Measurements from ENCODE around the gene CIAPIN1. TPM values are rescaled to one million over a fixed set of nuclear protein-coding genes. Genes with fewer than 3 reads are reported as not detected.

Gene CIAPIN1
- total RNA-seq, 4 donors from 2014 or later = 9.7 to 49.0 (median 26.7) TPM

DNA sequence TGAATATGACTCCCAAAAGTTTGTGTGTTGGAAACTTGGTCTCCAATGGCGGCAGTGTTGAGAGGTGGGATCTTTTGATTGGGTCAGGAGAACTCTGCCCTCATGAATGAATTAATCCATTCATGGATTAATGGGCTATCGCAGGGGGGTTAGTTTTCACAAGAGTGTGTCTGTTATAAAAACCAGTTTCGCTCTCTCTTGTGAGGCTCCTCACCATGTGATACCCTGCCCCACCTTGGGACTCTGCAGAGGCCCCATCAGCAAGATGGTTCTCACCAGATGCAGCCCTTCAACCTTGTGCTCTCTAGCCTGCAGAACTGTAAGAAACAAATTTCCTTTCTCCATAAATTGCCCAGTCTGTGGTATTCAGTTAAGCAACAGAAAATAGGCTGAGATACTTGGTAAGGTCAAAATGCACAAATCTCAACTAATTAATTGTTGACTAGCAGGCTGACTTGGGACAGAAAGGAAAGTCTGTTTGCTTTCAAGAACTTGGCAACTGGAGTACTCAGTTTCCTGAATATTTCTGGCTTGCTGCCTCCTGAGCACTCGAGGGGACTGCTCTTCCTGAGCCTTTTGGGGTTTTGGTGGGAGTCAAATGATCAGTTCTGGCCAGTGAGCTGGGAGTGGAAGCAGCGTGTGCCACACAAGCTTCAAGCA lies 56.4 kb downstream of the CIAPIN1 start:
- H3K36me3 ChIP-seq = no peaks in the 10 kb centered on the region
- no peaks in the 10 kb centered on the region for H3K4me1 ChIP-seq
- no peaks in the 10 kb centered on the region for H3K27me3 ChIP-seq
- intact Hi-C loops (cut with DNase I; ENCODE audit: low total_unique reads) = no loop called here
- no peak overlapping the region for H3K27ac ChIP-seq
- no peak overlapping the region for H3K4me3 ChIP-seq
- no peak for DNase-seq
- TF ChIP-seq, protein P1, sequence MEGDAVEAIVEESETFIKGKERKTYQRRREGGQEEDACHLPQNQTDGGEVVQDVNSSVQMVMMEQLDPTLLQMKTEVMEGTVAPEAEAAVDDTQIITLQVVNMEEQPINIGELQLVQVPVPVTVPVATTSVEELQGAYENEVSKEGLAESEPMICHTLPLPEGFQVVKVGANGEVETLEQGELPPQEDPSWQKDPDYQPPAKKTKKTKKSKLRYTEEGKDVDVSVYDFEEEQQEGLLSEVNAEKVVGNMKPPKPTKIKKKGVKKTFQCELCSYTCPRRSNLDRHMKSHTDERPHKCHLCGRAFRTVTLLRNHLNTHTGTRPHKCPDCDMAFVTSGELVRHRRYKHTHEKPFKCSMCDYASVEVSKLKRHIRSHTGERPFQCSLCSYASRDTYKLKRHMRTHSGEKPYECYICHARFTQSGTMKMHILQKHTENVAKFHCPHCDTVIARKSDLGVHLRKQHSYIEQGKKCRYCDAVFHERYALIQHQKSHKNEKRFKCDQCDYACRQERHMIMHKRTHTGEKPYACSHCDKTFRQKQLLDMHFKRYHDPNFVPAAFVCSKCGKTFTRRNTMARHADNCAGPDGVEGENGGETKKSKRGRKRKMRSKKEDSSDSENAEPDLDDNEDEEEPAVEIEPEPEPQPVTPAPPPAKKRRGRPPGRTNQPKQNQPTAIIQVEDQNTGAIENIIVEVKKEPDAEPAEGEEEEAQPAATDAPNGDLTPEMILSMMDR (IDR thresholded peaks at IDR 0.05) = no peak
- TF ChIP-seq POLR2A (IDR thresholded peaks at IDR 0.05) = no peak
- H3K9me3 ChIP-seq = no peaks in the 10 kb centered on the region

DNA sequence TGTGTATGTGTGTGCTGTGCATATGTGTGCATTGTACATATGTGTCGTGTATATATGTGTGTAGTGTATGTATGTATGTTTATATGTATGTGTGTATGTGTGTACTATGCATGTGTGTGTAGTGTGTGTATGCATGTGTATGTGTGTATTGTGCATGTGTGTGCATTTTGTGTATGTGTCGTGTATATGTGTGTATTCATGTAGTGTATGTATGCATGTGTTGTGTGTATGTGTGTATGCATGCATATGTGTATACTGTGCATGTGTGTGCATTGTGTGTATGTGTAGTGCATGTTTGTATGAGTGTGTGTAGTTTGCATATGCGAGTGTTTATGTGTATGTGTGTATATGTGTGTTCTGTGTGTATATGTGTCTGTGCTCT lies 58.1 kb downstream of the CIAPIN1 start:
- no peaks in the 10 kb centered on the region for H3K4me1 ChIP-seq
- H3K27ac ChIP-seq = no peak overlapping the region
- H3K36me3 ChIP-seq = no peaks in the 10 kb centered on the region
- intact Hi-C loops (cut with DNase I; ENCODE audit: low total_unique reads) = no loop called here
- TF ChIP-seq POLR2A (IDR thresholded peaks at IDR 0.05) = no peak
- TF ChIP-seq, protein P1 (IDR thresholded peaks at IDR 0.05) = no peak
- H3K4me3 ChIP-seq = no peak overlapping the region
- no peaks in the 10 kb centered on the region for H3K9me3 ChIP-seq
- no peaks in the 10 kb centered on the region for H3K27me3 ChIP-seq
- no peak for DNase-seq

DNA sequence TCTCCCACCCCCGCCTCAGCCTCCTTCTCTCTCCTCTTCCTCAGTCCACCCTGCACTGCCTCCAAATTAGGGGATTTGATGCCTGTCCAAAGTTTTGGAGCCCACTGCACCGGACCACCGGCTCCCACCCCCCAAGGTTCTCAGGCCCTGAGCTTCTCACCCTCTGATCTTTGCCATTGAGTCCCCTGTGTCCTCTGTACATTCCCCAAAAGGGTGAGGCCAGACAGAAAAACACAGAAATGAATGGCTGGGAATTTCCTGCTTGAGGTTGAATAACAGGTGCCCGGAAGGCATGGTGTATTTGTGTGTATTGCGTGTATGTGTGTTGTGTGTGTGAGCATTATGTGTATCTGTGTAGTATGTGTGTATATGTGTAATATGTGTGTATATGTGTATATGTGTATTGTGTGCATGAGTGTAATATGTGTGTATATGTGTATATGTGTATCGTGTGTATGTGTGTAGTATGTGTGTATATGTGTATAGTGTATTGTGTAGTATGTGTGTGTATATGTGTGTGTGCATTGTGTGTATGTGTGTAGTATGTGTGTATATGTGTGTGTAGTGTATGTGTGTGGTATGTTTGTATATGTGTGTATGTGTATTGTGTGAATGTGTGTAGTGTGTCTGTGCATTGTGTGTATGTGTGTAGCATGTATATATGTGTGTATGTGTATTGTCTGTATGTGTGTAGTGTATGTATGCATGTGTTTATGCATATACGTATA lies 58.7 kb downstream of the CIAPIN1 start:
- no peak for TF ChIP-seq POLR2A (IDR thresholded peaks at IDR 0.05)
- TF ChIP-seq, protein P1 (IDR thresholded peaks at IDR 0.05) = no peak
- Histone ChIP-seq H3K4me1 (no peaks in the 10 kb centered on the region), H3K27ac (no peak overlapping the region), H3K4me3 (no peak overlapping the region), H3K27me3 (no peaks in the 10 kb centered on the region), H3K9me3 (no peaks in the 10 kb centered on the region), H3K36me3 (no peaks in the 10 kb centered on the region)
- no peak for DNase-seq
- intact Hi-C loops (cut with DNase I; ENCODE audit: low total_unique reads) = no loop called here

DNA sequence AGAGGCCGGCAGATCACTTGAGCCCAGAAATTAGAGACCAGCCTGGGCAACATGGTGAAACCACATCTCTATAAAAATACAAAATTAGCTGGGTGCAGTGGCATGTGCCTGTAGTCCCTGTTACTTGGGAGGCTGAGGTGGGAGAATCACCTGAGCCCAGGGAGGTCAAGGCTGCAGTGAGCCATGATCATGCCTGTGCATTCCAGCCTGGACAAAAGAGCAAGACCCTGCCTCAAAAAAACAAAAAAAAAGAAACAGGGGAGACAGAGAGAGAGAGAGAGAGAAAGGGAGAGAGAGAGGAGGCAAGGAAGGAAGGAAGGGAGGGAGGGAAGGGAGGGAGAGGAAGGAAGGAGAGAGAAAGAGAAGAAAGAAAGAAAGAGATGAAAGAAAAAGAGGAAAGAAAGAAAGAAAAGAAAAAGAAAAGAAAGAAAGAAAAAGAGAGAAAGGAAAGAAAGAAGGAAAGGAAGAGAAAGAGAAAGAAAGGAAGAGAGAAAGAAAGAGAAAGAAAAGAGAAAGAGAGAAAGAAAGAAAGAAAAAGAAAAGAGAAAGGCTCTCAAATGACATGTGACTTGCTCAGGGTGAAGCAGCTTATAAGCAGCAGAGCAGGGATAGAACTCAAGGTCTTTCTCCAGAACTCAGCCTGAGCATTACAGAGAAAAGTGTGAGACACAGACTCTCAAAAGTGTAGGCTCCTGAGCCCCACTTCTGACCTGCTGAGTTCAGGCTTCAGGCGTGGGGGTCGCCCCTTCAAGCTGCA lies 59.4 kb downstream of the CIAPIN1 start:
- no peak overlapping the region for H3K4me3 ChIP-seq
- no peak overlapping the region for H3K27ac ChIP-seq
- no peaks in the 10 kb centered on the region for H3K36me3 ChIP-seq
- no peaks in the 10 kb centered on the region for H3K4me1 ChIP-seq
- no peak for DNase-seq
- TF ChIP-seq, protein P1 (IDR thresholded peaks at IDR 0.05) = no peak
- TF ChIP-seq POLR2A (IDR thresholded peaks at IDR 0.05) = no peak
- H3K27me3 ChIP-seq = no peaks in the 10 kb centered on the region
- no peaks in the 10 kb centered on the region for H3K9me3 ChIP-seq
- intact Hi-C loops (cut with DNase I; ENCODE audit: low total_unique reads) = no loop called here

All from uterus (tissue), 4 donors.